HepG2 (cell line): ENCODE results near the gene RAP2A. TPM values are rescaled to one million over a fixed set of nuclear protein-coding genes. Genes with fewer than 3 reads are reported as not detected.

Experiments used
- ATAC-seq: fragments of 200-7000 bp; cut with Tn5 transposase; 3 replicates; pipeline ENCODE4 v1.9.1; 2020; ENCODE audit warnings: mild to moderate bottlenecking, moderate library complexity
- BruUV-seq: library from RNA; stranded (reverse); fragments of 400-500 nt; replicated peaks from 2 replicates; lab custom pipeline; 2021; lab: Mats Ljungman, UMichigan
- CTCF ChIA-PET: fragments of 300-600 bp; formaldehyde crosslinking; extraction: SDS; loops from one replicate; lab custom pipeline; 2021; ENCODE audit warnings: low total read pairs, inconsistent platforms, low intra/inter-chr PET ratio; lab: Yijun Ruan, JAX
- POLR2A ChIA-PET: fragments of 350-600 bp; sonication (Branson Sonifier 250); formaldehyde crosslinking; loops from one replicate; lab custom pipeline; 2020; ENCODE audit warnings: antibody characterized with exemption, inconsistent platforms; lab: Yijun Ruan, JAX
- DNase-seq: peaks from one replicate; pipeline ENCODE4 v3.0.0-alpha.2; 2015; ENCODE audit warnings: low spot score
- FAIRE-seq: peaks from 3 replicates; lab custom pipeline; 2011; peaks lifted over from hg19 to GRCh38; lab: Jason Lieb, UNC
- H2AFZ ChIP-seq: one replicate; pipeline ENCODE4 v1.6.1; 2011; ENCODE audit warnings: low read length, inconsistent platforms
- H3K27ac ChIP-seq: fragments of 300-600 bp; 3 replicates; pipeline ENCODE4 v1.8.0; 2011; ENCODE audit warnings: mixed run types, mild to moderate bottlenecking, mixed read lengths, low read length, inconsistent platforms; ENCODE audit not compliant: insufficient read depth; ENCODE audit errors: extremely low read length
- H3K27me3 ChIP-seq, 2 experiments: fragments of 200-600 bp in 1 of 2; 2 replicates in 1 of 2; 3 replicates in 1 of 2; pipeline versions ENCODE4 v1.6.0 to v1.8.0; 2011; ENCODE audit warnings: low read length in 2 of 2, mild to moderate bottlenecking in 2 of 2, moderate library complexity in 2 of 2, inconsistent platforms in 1 of 2; ENCODE audit not compliant: insufficient read depth in 2 of 2, control insufficient read depth in 1 of 2
- H3K36me3 ChIP-seq, 2 experiments: fragments of 200-600 bp in 1 of 2; replicated peaks in 1 of 2; 2 replicates in 1 of 2; 3 replicates in 1 of 2; pipeline versions ENCODE4 v1.5.1 to v1.8.0; 2011; ENCODE audit warnings: low read length in 2 of 2, inconsistent platforms in 1 of 2; ENCODE audit not compliant: insufficient read depth in 2 of 2, control insufficient read depth in 1 of 2
- H3K4me1 ChIP-seq: 2 replicates; pipeline ENCODE4 v1.5.1; 2012; ENCODE audit warnings: low read length, inconsistent platforms; ENCODE audit not compliant: insufficient read depth
- H3K4me2 ChIP-seq: 2 replicates; pipeline ENCODE4 v1.6.0; 2011; ENCODE audit warnings: low read depth, low read length, inconsistent platforms
- H3K4me3 ChIP-seq, 3 experiments: fragments of 200-600 bp in 1 of 3; sonication (generic), shearing (Covaris generic) in 1 of 3; replicated peaks in 1 of 3; 2 replicates each; pipeline ENCODE4 v1.5.1; 2011 to 2016; ENCODE audit warnings: low read length in 3 of 3, inconsistent platforms in 2 of 3, low read depth in 2 of 3, mild to moderate bottlenecking in 2 of 3, control low read depth in 1 of 3, mixed read lengths in 1 of 3; ENCODE audit not compliant: insufficient read depth in 1 of 3
- H3K79me2 ChIP-seq: one replicate; pipeline ENCODE4 v1.6.1; 2011; ENCODE audit warnings: low read length, inconsistent platforms; ENCODE audit not compliant: insufficient read depth
- H3K9ac ChIP-seq: 2 replicates; pipeline ENCODE4 v1.6.0; 2011; ENCODE audit warnings: mild to moderate bottlenecking, low read depth, low read length, inconsistent platforms; ENCODE audit not compliant: insufficient read depth
- H3K9me3 ChIP-seq: 2 replicates; pipeline ENCODE4 v1.5.1; 2012; ENCODE audit warnings: mild to moderate bottlenecking, low read length
- H4K20me1 ChIP-seq: 2 replicates; pipeline ENCODE4 v1.6.0; 2011; ENCODE audit warnings: inconsistent platforms, mild to moderate bottlenecking, low read length, moderate library complexity; ENCODE audit not compliant: insufficient read depth
- ARID2 ChIP-seq: sonication (generic); formaldehyde crosslinking; IDR thresholded peaks from 2 replicates; pipeline ENCODE4 v1.8.1; 2022; ENCODE audit warnings: mild to moderate bottlenecking, missing genetic modification reagents, borderline replicate concordance
- BCL6 ChIP-seq: IDR thresholded peaks from 2 replicates; pipeline ENCODE4 v1.6.1; 2016; ENCODE audit warnings: missing genetic modification reagents, missing compliant biosample characterization
- JARID2 ChIP-seq: sonication (generic); formaldehyde crosslinking; IDR thresholded peaks from 2 replicates; pipeline ENCODE4 v1.8.1; 2023; ENCODE audit warnings: missing genetic modification reagents, inconsistent platforms; ENCODE audit not compliant: insufficient replicate concordance
- PAF1 ChIP-seq: IDR thresholded peaks from 2 replicates; pipeline ENCODE4 v1.6.1; 2016; ENCODE audit warnings: missing genetic modification reagents, missing compliant biosample characterization
- SUZ12 ChIP-seq: fragments of 150-350 bp; IDR thresholded peaks from 2 replicates; pipeline ENCODE4 v1.6.1; 2014; ENCODE audit warnings: low read depth, low read length
- ZNF564 ChIP-seq: sonication (generic); formaldehyde crosslinking; IDR thresholded peaks from 2 replicates; pipeline ENCODE4 v1.8.1; 2023; ENCODE audit warnings: mild to moderate bottlenecking, missing genetic modification reagents
- ZSCAN20 ChIP-seq: sonication (generic); formaldehyde crosslinking; IDR thresholded peaks from 2 replicates; pipeline ENCODE4 v1.4.0; 2020; ENCODE audit warnings: missing genetic modification reagents, mild to moderate bottlenecking, borderline replicate concordance
- WGBS: methylation state at CpG from one replicate; pipeline ENCODE4 v1.1.6; 2017; ENCODE audit warnings: low lambda C conversion rate; 5-methylcytosine and 5-hydroxymethylcytosine counted together
- in situ Hi-C: cut with HindIII; loops from 2 replicates; pipeline ENCODE4 v1.10.0; 2017; ENCODE audit warnings: low pct_unique_long_range_greater_than_20kb; ENCODE audit not compliant: extremely low pct_ligation_motif_present
- intact Hi-C: fragments of 100-400 bp; cut with micrococcal nuclease; formaldehyde crosslinking; loops from one replicate; pipeline ENCODE4 v1.10.0; 2022; ENCODE audit not compliant: unreplicated experiment
- polyA plus RNA-seq, 8 experiments: library from polyadenylated mRNA; depleted of rRNA in 3 of 8; stranded (reverse) in 7 of 8; unstranded in 1 of 8; fragments of >200 nt; fragmentation: Illumina TruSeq in 4 of 8; extraction: Trizol in 4 of 8; gene quantifications; 2 replicates each; pipeline versions ENCODE4 v1.2.1 to v1.2.3, GENCODE V29; 2011 to 2016; ENCODE audit warnings: low read depth in 4 of 8, missing spikeins in 1 of 8, mixed read lengths in 1 of 8; ENCODE audit not compliant: insufficient read depth in 1 of 8
- total RNA-seq, 5 experiments: library from RNA; depleted of rRNA; stranded (reverse); fragments of >200 nt; fragmentation: Illumina TruSeq; extraction: Trizol; gene quantifications; 2 replicates each; pipeline ENCODE4 v1.2.3, GENCODE V29; 2016; ENCODE audit warnings: low read depth in 1 of 5
- TF ChIP-seq, protein P1 (sequence below): sonication (generic); formaldehyde crosslinking; IDR thresholded peaks from 2 replicates; pipeline ENCODE4 v1.4.0; 2020; ENCODE audit warnings: missing genetic modification reagents

The RAP2A gene
- total and polyA plus RNA-seq, 2 of the 13 experiments (the other 11 are each of a cell fraction or from before 2014, with no cell fraction given) = 9.9 to 23.1 TPM

GRCh38 chr13:97502706-97503105 lies 68.7 kb downstream of the RAP2A start (continued):
- TF ChIP-seq ZNF564 (CRISPR knock-in tag) (no peak), ARID2 (no peak), PAF1 (CRISPR knock-in tag) (no peak), ZSCAN20 (CRISPR knock-in tag) (no peak), JARID2 (CRISPR knock-in tag) (no peak)
- TF ChIP-seq, protein P1, sequence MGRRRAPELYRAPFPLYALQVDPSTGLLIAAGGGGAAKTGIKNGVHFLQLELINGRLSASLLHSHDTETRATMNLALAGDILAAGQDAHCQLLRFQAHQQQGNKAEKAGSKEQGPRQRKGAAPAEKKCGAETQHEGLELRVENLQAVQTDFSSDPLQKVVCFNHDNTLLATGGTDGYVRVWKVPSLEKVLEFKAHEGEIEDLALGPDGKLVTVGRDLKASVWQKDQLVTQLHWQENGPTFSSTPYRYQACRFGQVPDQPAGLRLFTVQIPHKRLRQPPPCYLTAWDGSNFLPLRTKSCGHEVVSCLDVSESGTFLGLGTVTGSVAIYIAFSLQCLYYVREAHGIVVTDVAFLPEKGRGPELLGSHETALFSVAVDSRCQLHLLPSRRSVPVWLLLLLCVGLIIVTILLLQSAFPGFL (CRISPR knock-in tag) = no peak
- TF ChIP-seq, all 625 proteins: peak for 0

- Histone ChIP-seq H3K36me3 (no peaks in the 10 kb centered on the region), H3K4me1 (peaks cover 20% of the 10 kb centered on the region; the same call in 1 of the 2 replicates), H3K27ac (no peak overlapping the region), H3K27me3 (no peaks in the 10 kb centered on the region), H4K20me1 (no peaks in the 10 kb centered on the region), H2AFZ (no peak overlapping the region), H3K4me3 (no peak overlapping the region), H3K9ac (no peak overlapping the region), H3K4me2 (no peak overlapping the region), H3K9me3 (no peaks in the 10 kb centered on the region), H3K79me2 (no peaks in the 10 kb centered on the region)
- POLR2A ChIA-PET = no interaction called here
- in situ Hi-C loops (no loop called here), intact Hi-C loops (no loop called here)
- CTCF ChIA-PET = no interaction called here
- no TSS peak for BruUV-seq
- WGBS = 31% methylated on average over 1 of the region's 1 CpG
- TF ChIP-seq SUZ12 (no peak), BCL6 (CRISPR knock-in tag) (peak; percentile 46; the same call in 1 of the 2 replicates)
- FAIRE-seq (no peak), DNase-seq (no peak), ATAC-seq (no peak)
Measured at GRCh38 chr13:97505017-97505416, 71.0 kb downstream of the RAP2A start.
